GM12872 (cell line): ENCODE measurements around the gene TSPEAR.

Experiments
- TF ChIP-seq, protein P1 (sequence below): IDR thresholded peaks from 3 replicates; pipeline ENCODE4 v1.5.1; 2011; ENCODE audit warnings: low read depth, mild to moderate bottlenecking, low read length, moderate library complexity; ENCODE audit not compliant: insufficient read depth

Gene TSPEAR

DNA sequence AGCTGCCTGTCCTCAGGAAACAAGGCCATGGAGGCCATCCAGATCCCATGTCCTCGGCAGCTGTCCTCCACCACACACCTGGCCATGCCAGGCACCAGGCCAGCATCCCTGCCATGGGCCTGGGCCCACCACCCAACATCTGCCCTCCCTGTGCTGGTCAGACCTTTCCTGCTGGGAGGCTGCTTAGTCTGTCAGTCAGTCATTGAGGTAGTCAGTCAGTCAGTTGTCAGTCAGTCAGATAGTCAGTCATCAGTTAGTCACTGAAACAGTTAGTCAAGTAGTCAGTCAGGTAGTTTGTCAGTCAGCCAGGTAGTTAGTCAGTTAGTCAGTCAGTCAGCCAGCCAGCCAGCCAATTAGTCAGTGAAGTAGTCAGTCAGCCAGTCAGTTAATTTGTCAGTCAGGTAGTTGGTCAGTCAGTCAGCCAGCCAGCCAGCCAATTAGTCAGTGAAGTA lies 188.6 kb downstream of the TSPEAR start:
- TF ChIP-seq, protein P1, sequence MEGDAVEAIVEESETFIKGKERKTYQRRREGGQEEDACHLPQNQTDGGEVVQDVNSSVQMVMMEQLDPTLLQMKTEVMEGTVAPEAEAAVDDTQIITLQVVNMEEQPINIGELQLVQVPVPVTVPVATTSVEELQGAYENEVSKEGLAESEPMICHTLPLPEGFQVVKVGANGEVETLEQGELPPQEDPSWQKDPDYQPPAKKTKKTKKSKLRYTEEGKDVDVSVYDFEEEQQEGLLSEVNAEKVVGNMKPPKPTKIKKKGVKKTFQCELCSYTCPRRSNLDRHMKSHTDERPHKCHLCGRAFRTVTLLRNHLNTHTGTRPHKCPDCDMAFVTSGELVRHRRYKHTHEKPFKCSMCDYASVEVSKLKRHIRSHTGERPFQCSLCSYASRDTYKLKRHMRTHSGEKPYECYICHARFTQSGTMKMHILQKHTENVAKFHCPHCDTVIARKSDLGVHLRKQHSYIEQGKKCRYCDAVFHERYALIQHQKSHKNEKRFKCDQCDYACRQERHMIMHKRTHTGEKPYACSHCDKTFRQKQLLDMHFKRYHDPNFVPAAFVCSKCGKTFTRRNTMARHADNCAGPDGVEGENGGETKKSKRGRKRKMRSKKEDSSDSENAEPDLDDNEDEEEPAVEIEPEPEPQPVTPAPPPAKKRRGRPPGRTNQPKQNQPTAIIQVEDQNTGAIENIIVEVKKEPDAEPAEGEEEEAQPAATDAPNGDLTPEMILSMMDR = no peak

DNA sequence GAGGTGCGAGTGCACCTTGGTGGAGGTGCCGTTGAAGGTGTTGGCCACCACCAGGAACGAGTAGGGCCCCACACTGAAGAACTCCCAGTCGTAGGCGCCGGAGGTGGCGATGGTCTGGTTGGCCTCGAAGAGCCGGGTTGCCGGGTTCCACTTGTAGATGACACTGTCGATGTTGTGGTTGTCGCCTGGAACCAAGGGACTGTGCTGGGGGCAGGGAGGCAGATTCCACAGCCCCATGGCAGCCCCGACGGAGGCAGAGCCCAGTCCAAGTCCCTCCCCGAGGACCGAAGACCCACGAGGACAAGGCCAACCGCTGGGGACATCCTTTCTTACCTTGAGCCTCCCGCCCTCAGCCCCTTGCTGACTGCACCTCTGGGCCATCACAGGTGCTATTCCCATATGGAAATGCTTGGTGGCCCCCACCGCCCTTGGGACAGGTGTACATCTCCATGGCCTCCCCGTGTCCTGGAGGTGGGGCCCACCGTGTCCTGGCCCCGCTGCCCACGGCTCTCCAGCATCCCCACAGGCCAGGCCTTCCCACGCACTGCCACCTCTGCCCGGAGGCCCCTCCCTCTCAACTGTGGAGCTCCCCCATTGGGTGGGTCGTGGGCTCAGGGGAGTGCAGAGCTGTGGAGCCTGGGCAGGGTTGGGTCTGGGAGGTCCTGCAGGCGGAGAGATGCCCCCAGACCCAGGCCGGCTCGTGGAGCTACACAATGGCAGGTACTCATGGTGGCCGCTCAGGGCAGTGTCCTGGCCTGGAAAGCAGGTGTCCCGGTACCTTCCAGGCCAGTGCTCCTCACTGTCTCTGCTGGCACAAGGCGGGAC lies 189.2 kb downstream of the TSPEAR start:
- TF ChIP-seq, protein P1 = no peak

DNA sequence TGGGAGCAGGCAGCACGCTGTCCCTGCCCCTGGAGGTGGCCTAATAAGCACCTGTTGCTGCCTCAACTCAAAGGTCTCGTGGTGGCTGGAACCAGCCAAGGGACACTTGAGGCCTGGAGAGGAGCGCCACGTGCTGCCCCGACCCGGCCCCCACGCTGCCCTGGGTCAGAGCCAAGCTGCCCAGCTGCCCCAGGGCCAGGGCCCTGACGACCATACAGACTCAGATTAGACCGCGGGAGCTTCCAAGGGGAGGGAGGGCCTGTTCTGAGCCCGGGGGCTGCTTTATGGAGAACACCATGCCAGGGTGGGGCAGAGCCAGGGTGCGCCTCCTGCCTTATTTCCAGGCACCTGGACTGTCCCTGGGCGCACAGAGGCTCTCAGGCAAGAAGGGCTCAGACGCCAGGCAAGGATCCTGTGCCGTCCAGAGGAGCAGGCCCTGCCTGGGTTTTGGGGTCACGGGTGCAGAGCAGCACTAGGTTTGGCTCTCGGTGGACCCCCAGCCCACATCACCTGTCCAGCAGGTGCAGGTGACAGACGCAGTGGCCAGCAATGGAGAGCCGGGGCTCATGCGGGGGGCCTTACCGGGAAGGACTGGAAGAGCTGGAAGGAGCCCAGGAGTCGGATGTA lies 190.0 kb downstream of the TSPEAR start:
- TF ChIP-seq, protein P1 = no peak

DNA sequence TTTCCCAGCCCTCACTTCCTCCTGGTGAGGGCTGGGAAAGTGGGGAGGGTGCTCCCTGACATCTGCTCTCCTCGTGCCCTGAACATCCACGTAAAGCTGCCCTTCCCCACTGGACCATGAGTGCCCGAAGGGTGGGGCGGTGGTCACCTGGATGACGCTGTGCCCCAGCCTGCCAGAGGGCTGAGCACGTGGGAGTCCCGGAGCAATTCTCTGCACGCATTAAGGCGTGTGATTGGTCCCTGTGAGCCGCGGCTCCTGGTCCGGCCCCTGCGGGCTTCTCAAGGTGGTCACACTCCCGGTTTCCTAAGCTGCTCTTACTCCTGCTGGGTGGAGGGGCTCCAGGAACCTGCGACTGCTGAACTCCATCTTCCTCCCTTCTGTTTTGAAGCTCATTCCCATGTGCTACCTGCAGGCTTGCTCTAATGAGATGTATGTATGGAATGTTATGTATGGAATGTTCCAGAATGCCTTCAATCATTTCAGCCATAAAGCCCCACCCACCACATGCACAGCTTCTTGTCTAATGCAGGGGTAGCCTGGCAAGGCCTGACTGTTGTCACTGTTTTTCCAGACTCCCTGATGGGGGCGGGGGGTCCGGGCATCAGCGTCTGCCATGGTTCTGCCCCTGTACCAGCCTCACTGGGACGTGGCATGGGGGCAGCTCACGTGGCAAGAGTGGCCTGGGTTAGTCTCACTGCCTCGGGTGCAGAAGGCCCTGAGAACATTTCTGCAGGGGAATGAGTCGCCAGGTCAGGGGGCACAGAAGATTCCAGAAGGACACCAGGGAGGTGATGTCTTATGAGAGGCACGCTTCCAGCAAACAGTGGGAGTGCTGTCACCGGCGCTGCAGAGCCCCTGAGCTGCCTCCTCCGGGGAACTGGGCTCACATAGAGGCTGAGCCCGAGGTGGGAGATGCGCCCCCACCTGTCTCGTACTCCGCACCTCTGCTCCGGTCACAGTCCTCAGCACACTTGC lies 190.8 kb downstream of the TSPEAR start:
- TF ChIP-seq, protein P1 = no peak

DNA sequence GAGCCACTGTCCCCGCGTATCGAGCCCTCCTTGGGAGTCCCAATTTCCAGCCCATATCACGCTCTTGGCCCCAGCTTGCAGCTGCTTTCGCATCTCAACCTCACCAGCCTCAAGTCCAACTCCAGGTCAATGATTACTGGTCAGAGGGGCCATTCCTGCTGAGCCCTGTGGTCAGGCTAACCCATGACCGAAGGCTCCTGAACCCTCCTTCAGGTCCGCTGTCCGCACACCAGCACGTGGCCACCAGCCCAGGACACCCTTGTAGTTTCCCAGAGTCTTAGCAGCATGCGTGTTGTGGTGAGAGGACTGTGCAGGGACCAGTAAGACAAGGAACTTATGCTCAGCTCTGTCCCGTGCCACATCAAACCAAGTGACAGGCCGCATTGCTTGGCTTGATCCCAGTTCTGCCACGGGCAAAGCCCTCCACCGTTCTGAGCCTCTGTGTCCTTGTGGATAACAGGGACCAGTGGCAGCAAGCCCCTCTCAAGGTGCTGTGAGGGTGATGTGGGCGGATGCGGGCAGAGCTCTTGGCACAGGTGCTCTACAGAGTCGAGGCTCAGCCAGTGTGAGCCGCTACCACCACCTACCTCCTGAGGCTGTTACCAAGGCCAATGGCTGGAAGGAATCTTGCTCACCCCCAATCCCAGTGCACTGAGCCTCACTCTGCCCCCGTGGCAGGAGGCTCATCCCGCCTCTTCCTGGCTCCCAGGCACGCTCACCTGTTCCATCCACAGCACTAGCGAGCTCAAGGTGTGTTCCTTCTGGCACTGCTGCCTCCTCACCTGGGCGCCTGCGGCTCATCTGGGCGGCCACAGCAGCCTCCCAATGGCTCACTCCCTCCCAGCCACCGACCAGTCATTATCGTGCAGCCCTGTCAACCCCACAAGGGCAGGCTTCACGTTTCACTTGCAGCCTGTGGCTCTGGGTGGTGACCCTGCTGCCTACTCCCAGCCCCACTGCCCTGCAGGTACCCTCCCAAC lies 191.7 kb downstream of the TSPEAR start:
- TF ChIP-seq, protein P1 = no peak

DNA sequence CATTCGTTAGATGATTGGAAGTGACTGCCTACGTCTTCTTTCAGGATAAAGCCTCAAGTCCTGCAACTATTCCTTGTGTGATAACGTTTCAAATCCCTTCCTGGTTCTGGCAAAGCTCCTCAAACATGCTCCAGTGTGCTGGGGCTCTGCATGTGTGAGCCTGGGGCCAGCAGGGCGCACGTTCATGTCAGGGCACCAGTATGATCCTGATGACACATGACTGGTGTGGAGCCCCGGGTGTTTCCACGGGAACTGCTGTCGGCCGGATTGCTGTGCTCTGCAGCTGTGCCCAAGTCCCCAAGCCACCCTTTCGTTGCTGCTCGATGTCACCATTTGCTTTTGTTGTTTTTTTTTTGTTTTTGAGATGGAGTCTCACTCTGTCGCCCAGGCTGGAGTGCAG lies 192.7 kb downstream of the TSPEAR start:
- TF ChIP-seq, protein P1 = no peak
